ENCODE data around the gene CDK9.

DNA sequence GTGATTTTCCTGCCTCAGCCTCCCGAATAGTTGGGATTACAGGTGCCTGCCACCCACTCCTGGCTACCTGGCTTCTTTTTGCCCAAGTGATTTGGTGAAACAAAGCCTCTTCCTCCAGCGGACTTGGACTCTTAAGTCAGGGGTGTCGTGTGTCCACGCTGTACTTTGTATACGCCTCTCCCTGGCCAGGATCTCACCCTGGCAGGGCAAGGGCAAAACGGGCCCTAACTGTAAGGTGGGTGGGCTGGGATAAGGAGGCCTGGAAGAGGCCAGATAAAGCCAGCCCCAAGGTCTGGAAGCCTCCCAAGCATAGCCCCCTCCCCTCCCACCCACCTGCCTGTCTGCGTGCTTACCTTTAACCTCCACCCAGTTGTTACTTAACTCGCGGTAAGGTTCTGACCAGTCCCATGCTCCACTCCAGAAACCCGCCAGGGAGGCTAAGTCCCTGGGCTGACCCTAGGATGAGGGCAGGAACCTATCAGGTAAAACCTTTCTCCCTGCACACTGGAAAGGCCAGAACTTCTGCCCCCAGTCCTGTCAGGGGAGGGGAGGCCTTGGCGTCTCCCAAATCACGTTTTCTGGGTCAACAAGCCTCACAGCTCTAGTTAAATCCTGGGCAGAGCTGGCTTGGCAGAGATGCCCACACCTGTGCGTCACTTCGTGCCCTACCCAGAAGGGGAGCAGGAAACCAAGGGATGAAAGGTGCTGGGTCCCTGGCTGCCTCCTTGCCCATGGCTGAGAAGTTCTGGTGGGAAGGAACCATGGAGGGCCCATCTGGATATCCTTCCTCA is 8.4 kb downstream of the CDK9 start:
- TF ChIP-seq, protein P1, sequence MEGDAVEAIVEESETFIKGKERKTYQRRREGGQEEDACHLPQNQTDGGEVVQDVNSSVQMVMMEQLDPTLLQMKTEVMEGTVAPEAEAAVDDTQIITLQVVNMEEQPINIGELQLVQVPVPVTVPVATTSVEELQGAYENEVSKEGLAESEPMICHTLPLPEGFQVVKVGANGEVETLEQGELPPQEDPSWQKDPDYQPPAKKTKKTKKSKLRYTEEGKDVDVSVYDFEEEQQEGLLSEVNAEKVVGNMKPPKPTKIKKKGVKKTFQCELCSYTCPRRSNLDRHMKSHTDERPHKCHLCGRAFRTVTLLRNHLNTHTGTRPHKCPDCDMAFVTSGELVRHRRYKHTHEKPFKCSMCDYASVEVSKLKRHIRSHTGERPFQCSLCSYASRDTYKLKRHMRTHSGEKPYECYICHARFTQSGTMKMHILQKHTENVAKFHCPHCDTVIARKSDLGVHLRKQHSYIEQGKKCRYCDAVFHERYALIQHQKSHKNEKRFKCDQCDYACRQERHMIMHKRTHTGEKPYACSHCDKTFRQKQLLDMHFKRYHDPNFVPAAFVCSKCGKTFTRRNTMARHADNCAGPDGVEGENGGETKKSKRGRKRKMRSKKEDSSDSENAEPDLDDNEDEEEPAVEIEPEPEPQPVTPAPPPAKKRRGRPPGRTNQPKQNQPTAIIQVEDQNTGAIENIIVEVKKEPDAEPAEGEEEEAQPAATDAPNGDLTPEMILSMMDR (conservative IDR thresholded peaks at IDR 0.05; ENCODE audit: low read depth, low read length) = no peak
- TF ChIP-seq EZH2 (IDR thresholded peaks at IDR 0.05; ENCODE audit: borderline replicate concordance, low read depth, low read length, poor library complexity, severe bottlenecking) = no peak
